Measurements from ENCODE around the gene BFSP1.

BFSP1 gene

DNA sequence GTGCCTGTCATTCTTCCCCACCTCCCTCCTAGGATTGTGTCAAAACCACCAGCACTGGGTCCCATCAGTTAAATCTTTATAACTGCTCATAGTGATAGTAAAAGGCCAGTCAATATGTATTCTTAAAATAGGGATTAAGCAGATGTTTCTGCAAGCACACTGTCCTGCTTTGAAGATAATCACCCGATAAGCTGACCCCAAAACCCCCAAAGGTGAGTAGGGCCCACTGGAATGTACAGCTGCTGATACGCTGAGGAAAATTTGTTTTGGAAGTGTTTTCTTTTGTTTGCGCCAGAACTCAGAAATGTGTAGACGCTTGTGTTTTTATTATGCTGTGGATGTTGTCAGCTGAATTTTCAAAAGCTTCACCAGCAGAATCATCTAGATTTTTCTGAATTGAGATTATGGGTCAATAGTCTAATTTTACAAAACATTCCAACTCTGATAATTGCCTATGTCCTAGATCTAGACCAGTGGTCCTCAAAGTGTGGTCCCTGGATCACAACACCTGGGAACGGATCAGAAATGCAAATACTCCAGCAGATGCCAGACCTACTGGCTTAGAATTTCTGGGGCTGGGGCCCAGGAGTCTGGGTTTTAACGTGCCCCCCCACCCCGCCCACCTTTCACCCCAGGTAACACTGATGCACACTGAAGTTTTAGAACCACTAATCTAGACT, 11.4 kb downstream of the BFSP1 start:
- no peak for DNase-seq

DNA sequence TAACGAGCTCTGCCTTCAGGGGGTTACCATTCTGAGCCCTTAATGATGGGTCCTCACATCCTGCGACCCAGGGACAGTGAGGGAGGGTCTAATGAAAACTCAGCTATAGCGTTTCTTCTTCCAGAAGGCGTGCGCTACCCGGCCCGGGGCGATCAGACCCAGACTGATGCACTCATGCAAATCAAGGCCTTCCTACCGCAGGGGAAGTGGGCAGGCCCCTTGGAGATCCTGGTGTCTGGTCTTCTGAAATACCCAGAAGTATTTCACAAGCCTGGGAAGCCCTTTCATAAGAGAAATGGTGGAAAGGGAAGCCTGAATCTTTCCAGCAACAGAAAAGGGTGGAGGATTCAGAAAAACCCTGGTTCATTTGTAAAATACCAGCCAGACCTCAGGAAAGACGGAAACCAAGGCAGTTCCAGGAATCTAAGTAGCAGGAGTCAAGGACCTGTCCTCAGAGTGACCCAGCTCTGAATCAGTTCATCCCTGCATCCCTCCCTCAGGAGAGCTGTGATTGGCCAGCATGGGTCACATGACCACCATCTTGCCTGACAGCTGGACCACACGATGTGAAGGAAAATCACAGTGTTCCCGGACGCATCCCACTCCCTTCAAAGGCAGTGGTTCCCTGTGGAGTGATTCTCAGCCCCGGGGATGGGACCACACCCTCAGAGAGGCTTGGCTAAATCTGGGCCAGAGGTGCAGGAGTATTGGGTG, 12.7 kb downstream of the BFSP1 start:
- no peak for DNase-seq

DNA sequence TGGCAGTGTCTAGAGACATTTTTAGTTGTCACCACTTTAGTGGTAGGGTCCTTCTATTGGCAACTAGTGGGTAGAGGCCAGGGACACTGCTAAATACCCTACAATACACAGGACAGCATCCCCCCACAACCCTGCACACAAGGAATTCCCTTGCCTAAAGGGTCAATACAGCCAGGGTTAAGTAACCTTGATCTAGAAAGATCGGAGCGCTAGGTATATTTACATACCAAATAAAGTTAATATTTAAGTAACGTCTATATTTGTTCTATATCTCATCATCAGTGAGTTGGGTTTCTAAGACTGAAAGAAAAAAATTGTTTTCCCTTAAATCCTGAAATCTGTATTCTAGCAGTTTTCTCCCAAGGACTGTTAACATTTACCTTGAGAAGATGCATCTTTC, 16.1 kb downstream of the BFSP1 start:
- no peak for DNase-seq

DNA sequence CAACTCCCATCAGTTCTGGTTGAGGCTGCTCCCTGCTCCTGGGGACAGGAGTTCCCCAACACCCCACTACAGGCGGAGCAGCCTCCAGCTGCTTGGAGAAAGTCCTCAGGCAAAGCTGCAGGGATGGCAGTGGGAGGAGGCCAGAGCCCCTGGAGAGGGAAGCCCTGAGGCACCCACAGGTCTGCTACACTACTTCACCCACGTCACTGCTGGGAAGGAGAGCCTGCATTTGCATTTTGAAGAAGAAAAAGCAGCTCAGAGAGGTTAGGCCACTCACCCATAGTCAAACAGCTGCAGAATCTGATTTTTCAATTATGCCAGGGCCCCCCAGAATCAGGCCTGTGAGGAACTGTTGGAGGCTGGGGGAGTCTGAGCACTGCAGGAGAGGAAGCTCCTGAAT, 17.2 kb downstream of the BFSP1 start:
- no peak for DNase-seq

DNA sequence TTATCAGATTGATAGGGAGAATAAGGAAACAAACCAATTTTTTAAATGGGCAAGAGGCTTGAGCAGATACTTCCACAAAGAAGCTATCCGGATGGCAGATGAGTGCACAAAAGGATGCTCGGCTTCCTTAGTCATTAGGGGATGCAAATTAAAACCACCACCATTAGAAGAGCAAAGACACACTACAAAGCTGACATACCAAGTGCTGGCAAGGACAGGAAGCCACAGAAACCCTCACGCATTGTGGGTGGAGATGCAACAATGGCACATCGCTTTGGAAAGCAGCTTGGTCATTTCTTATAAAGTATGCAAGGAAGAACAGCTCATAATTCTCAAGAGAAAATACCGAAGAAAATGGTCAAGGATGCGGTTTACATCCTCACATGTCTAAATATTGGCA, 19.8 kb downstream of the BFSP1 start:
- DNase-seq = no peak

DNA sequence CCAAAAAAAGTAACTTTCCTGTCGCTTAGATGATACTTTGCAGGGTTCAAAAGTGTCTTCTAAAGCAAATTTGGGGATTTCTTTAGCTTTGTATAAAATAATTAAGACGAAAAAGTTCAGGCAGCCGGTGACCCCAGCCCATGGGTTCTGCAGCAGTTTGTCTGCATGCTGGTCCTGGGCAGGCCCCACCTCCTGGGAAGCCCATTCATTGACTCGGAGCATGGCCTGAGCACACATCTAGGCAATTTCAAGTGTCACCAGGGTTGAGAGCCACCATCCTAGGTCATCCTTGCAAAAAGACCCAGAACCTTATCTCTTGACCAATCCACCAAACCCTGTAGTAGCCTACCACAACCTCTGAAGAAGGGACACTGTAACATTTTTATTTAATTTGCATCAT, 20.6 kb downstream of the BFSP1 start:
- DNase-seq = no peak

DNA sequence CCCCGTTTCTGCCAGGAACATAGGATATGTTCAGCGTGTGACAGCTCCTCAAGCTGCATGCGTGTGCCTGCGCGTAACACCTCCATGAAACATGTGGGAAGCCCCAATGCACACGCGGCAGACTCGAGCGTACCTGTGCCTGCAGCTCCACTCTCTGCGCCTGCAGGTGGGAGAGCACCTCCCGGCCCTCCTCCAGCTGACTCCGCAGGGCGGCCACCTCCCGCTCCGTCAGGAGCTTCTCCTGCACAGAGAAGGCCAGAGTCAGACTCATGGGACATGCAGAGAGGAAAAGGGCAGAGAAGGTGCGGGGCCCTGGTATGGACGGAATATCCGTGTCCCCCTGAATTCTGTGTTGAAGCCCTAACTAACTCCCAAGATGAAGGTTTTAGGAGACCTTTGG, 22.4 kb downstream of the BFSP1 start:
- no peak for DNase-seq

DNA sequence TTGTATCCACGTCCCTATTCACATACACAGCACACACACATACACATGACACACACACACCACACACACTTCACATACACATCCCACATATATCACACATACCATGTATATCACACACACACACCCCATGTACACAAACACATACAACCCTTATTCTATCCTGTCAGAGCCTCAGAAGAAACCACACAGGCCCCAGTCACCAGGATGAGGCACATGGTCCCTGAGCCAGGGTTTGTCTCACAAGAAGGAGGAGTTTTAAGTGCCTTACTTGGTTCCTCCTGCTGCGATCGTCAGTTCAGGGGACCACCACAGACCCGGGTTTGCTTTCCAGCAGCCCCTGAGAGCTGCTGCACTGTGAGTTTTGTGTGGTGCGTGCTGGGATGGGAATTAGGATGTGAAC, 23.6 kb downstream of the BFSP1 start:
- no peak for DNase-seq

DNA sequence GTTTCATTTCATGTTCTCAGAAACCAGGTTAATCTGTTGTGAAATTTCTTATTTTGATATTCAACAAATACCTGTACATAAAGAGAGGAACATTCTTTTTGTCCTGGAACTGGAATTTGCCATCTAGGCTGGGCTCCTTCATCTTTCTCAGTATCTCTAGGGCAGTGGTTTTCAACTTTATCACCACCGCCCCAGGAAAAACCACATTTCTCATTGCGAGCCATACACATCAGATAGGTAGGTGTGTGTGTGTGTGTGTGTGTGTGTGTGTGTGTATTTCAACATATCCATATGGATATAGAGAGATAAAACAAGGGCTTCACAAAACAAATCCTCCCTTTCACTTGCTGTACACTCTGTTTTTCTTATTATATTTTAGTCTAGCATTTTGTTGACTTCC, 24.1 kb downstream of the BFSP1 start:
- DNase-seq = no peak

DNA sequence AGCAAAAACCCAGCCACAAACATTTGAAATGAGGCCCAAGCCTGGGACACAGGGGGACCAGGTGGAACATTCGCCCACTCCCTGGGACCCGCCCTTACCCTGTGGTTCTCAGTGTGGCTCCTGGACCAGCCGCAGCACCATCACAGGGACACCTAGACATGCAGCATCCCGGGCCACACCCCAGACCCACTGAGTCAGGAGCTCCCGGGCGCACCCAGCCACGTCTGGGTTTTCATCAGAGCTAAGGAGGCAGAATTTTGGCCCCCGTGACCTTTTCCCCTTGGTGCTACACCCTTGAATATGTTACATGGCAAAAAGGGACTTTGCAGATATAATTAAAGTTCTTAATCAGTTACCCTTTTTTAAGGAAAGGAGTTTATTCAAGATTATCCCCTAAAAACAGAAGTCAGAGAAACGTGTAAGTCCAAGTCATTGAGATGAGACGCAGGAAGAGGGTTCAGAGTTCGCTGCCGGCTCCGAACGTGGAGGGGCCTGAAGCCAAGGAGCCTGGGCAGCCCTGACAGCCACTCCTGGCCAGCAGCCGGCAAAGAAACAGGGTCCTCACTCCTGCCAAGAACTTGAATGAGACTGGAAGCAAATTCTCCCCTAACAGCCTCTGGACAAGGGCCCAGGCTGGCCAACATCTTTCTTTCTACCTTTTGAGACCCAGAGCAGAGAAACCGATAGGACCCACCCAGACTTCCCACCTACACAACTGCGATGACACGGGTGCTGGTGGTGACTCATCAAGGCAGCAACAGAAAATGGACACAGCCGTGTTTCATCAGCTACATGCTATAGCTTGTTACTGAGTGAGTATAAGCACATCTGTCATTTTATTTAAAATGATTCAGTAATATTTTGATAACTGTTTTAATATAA, 25.3 kb downstream of the BFSP1 start:
- DNase-seq = no peak

DNA sequence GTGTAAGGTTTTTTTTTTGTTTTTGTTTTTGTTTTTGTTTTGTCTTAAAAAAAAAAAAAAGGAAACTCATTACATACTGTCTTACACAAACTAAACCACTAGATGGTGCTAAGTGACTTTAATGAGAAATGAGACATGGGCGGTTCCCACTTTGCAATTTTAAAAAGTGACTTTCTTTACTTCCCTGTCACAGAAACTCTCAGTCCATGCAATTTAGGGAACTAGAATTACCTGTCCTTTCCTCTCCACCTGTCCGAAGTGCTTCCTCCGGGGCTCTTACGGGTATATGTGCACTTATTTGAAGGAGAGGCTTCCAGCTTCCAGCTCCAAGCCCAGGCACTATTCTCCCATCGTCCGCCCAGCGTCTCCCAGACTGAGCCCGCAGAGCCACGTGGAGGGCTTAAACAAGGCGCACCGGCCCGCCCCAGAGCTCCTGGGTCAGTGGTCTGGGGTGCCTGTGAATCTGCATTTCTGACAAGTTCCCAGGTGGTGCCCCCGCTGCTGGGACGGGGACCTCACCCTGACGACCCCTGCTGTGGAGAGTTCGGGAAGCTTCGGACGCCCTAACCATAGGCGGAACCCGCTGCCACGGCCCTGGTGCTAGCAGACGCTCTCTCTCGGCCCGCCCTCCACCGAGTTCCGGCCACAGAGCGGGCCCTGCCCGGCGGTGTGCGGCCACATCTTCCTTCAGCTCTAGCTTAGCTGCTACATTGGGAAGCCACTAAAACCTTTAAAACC, 26.1 kb downstream of the BFSP1 start:
- peak; percentile 83 for DNase-seq

DNA sequence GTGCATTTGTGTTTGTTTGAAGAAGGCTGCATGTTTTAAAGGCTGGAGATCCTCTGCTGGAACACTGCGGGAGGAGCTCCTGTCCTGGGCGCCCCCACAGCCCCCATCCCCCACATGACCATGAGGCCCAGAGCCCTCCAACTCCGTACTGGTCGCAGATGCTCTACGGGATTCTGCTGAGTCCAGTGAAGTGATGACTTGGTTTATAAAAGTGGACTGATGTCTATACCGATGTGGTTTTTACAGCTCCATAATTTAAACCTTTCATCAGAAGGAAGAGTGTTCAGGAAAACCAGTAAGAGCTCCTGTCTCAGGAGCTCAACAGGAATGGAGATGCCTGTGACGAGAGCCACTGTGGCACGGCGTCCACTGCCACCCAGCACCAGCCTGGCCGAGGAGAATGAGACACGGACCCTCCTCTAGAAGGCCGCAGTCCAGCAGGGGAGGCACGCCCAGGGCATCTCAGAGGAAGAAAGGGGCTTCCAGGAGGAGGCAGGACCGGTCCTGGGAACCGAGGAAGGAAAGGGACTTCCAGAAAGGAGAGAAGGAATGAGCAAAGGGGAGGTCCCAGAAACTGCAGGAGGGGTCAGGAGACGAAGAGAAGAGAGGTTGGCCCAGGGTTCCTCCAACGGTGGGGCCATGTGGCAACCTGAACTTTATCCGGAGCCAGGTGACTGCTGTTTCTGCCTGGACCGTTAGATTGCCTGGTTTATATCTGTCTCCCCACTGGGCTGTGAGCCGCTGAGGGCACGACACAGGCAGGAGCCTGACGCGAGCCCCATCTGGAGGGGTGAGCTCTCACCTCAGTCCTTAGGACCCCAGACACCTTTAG, 26.9 kb downstream of the BFSP1 start:
- peak; percentile 24 for DNase-seq

DNA sequence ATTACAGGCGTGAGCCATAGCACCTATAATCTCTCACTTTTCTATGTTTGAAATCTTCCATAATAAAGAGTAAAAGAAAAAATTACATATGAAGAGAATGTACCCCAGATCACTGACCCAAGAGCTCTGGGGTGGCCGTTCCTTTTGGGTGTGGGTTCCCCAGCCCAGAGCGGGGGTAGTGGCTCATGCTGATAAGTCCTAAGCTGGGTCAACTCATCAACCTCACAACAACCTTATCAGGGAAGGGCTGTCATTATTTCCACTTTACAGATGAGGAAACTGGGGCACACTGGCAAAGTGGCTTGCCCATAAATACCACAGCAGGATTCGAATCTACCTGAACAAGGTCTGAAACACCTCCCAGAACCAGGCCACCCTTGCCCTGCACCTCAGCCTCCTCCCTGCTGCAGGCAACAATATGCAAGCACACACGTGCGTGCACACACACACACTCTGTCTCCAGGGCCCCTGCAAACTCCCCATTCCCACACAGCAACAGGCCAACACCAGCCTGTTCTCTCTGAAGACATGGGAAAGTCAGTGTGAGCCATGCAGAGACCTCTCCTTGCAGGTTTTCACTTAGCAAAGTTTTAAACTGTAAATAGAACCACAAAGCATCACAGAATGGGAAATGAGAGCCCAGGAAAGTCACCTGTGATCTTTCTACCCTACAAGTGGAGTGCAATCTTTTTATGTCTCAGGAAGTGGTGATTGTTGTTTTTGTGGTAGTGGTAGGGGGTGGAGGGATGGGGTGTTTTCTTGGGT, 27.7 kb downstream of the BFSP1 start:
- DNase-seq = no peak

DNA sequence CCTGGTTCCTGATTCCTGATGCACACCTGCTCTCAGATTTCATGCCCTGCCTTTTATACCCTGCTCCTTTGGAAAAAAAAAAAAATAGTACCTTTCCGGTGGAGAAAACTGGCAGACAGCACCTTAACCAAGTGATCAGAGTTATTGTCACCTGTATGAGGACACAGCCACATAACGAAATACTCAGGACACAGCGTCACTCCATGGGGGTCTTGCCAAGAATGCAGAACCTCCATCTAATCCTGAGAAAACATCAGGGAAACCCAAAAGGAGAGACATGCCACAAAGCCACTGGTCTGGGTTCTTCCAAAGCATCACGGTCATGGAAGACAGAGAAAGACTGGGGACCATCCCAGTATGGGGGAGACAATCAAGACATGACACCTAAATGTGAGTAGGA, 29.1 kb downstream of the BFSP1 start:
- no peak for DNase-seq

DNA sequence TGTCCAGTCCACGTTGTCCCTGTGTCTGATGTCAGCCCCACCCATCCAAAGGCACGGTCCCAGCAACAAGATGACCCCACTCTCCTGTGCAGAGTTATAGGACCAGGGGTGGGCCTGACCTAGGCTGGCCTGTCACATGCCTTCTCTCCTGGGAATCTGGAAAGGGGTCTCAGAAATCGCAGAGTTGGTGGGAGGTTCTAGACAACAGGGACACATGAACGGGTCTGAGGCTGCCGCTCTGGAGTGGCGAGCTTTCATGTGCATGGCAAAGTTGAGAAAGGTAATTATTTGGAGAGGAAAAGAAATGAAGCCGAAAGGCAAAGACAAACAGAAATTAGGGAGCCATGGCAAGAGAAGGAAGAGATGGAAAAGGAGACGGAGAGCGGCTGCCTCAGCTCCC, 29.5 kb downstream of the BFSP1 start:
- no peak for DNase-seq

DNA sequence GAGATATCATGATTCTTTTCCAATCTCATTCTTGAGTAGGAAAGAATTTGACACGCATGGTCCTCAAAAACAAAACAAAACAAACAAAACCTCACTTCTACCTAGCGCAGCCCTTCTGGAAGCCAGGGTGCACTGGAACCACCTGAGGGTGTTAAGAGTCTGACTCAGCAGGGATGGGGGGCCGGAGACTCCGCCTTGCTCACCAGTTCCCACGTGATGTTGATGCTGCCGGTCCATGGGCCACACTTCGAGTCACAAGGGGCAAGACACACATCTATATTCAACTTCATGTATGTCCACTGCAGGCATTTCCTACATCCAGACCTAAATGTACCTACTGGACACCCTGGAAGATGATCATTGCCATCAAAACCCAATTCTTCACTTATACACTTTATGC, 30.4 kb downstream of the BFSP1 start:
- no peak for DNase-seq

DNA sequence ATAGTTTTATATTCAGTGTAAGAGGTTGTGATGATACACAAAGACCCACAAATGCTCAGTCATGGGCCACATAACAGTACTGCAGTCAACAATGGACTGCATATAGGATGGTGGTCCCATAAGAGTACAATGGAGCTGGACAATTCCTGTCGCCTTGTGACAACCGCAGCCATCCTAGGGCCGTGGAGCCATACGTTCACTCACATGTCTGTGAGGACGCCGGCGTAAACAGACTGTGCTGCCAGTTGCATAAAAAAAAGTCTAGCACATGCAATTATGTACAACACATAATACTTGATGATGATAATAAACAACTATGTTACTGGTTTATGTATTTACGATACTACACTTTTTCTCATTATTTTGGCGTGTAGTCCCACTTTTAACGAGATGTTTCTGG, 30.9 kb downstream of the BFSP1 start:
- no peak for DNase-seq

DNA sequence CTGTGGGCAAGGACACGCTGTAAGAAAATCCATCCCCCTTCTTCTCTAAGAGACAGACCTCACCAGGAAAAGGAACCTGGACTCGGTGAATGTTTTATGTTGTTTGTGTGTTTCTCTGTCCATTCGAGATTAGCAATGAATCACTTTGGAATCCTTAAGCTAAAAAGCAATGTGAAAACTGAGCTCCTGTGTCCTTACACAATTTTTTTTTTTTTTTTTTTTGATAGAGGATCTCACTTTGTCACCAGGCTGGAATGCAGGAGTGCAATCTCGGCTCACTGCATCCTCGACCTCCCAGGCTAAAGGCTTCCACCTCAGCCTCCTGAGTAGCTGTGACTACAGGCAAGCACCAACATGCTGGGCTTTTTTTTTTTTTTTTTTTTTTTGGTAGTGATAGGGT, 32.1 kb downstream of the BFSP1 start:
- DNase-seq = no peak

DNA sequence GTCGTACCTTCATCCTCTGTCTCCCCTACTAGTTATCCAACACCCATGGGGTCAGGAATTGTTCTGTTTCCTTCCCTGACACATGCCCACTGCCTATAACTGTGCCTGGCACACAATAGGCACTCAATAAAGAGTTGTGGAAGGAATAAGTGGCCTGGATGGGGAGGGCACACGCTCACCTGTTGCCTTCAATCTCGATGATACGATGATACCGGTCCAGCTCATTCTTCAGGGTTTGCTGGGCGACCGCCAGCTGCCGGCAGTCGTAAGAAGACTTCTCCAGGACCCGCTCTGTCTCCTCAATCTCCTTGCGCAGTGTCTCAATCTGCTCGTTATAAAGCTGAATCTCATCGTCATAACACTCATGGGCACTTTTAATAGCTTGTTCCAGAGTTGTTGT, 32.5 kb downstream of the BFSP1 start:
- DNase-seq = no peak

DNA sequence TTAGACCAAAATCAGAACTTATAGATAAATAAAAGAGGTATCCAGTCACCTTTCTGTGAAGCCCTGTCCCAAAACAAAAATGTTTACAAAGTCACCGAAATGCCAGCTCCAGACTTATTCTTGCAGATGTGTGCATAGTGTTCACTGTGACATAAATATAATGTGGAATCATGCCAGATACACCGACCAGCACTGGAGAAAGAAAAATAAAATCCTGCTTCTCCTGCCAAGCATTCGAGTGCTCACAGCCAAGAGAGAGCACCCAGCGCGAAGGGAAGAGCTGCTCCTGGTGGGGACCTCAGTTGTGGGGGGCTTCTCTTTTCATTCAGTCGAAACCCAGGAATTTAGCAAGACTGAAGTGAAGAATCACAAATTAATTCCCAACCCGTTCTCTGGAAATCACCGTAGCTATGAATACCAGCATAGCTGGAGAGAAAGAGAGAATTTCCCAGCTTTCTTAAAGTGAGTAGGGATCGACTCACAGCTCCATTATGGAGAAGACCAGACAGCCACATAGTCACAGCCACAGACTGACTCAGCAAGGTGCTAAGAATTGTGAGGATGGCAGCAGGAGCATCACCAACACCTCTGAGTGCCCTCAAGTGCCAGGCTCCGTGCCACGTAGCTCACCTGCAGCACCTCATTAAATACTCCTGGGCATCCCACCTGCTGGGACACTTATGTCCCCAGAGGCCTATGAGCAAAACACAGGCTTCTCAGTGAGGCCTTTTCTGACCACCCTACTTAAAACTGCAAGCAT, 33.2 kb downstream of the BFSP1 start:
- no peak for DNase-seq

DNA sequence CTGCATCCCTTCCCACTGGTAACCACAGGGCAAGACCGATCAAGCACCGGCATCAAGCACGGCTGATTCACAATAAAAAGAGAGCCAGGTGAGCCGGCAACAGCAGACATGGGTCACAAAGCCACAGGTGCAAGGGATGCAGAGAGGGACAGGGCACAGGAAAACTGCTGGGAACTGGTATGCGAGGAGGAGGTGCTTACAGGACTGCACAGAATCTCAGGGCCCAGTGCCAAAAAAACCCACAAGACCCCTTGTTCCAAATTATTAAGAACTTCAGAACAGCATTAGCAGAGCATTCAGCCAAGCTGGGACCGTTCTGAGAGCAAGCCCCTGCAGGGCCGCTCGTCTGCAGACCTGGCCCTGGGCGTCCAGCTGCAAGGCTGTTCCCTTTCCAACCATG, 35.4 kb downstream of the BFSP1 start:
- DNase-seq = no peak
